Activated T-cell treated with anti-CD3 and anti-CD28 coated beads, Interleukin-2, amount 50 U/mL, for 4 hours (primary cell): ENCODE measurements around the gene KRT73. TPM values are rescaled to one million over a fixed set of nuclear protein-coding genes. Genes with fewer than 3 reads are reported as not detected.

ENCODE experiments used
- ATAC-seq, 2 donors: fragments of 200-7000 bp; cut with Tn5 transposase; one replicate each; pipeline ENCODE4 v1.10.0; 2021
- DNase-seq: peaks from one replicate; pipeline ENCODE4 v3.0.0-alpha.2; 2020
- H3K27me3 Mint-ChIP-seq: one replicate; pipeline ENCODE4 v1.8.0; 2021; ENCODE audit warnings: low read depth, mixed read lengths
- H3K36me3 Mint-ChIP-seq: one replicate; pipeline ENCODE4 v1.8.0; 2022; ENCODE audit warnings: mixed read lengths; ENCODE audit not compliant: insufficient read depth
- H3K4me1 Mint-ChIP-seq: one replicate; pipeline ENCODE4 v1.8.0; 2021; ENCODE audit warnings: low read depth, mixed read lengths
- H3K4me3 Mint-ChIP-seq: one replicate; pipeline ENCODE4 v1.8.0; 2021; ENCODE audit warnings: mild to moderate bottlenecking, moderate library complexity, mixed read lengths
- H3K9me3 Mint-ChIP-seq: one replicate; pipeline ENCODE4 v1.8.0; 2021; ENCODE audit warnings: mixed read lengths
- total RNA-seq, 3 donors: library from RNA; stranded (reverse); gene quantifications; one replicate each; pipeline ENCODE4 v1.2.1, GENCODE V29; 2021

KRT73 gene
- under 1 TPM; 0.16 to 0.23 (median 0.22) TPM for total RNA-seq

DNA sequence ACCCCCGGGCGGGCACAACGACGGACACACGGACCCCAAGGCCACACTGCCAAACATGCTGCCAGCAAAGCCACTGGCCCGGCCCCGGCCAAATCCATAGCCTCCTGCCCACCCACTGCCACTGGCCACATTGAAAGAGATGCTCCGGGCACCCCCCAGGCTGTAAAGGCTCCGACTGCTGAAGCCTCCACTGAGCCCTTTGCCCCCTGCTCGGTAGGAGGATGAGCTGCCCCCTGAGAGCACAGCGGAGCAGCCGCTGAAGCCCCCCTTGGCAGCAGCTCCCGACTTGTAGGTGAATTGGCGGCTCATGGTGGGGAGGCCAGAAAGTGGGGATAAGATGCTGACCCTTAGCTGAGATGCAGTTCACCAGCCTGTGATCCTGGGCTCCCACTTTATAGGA lies at the start of gene KRT73:
Gene KRT73, minus strand, starts transcription at position 344 of the 400 bp plus-strand sequence. Its CDS starts 35 bp downstream, at position 309.
- no peak within 1 kb of the TSS for H3K4me3 Mint-ChIP-seq
- no peaks in the 10 kb centered on the region for H3K9me3 Mint-ChIP-seq
- no peak for DNase-seq
- H3K4me1 Mint-ChIP-seq: peaks cover 67% of the 10 kb centered on the region
- peaks cover 4% of the 10 kb centered on the region for H3K36me3 Mint-ChIP-seq
- no peak for ATAC-seq
- H3K27me3 Mint-ChIP-seq: no peaks in the 10 kb centered on the region

GRCh38 chr12:52667931-52668330 lies 49.6 kb upstream of the KRT73 start:
- no peak for ATAC-seq
- no peaks in the 10 kb centered on the region for H3K9me3 Mint-ChIP-seq

DNA sequence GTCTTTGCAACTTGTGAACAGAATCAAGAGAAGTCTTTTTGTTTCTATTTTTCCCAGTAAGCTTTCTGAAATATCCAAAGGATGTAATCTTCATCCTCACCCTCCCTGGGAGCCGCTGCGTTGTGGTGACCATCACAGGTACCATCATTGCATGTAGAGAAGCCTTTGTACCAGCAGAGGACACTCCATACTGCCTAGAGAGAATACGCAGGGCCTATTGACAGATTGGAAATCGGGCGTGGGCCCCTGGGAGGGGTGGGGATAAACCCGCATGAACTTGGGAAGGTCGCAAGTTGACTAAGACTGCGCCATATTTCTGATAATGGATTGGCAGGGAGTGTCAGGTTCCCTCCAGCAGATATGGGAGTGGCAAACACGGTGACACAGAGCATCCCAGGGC lies 49.1 kb upstream of the KRT73 start:
- H3K36me3 Mint-ChIP-seq: no peaks in the 10 kb centered on the region

More at GRCh38 chr12:52667931-52668330, 49.6 kb upstream of the KRT73 start:
- Mint-ChIP-seq H3K4me3 (no peak overlapping the region), H3K4me1 (no peaks in the 10 kb centered on the region), H3K36me3 (no peaks in the 10 kb centered on the region), H3K27me3 (no peaks in the 10 kb centered on the region)
- DNase-seq: no peak

GRCh38 chr12:52666471-52666870 lies 48.1 kb upstream of the KRT73 start:
- no peak overlapping the region for H3K4me3 Mint-ChIP-seq
- DNase-seq (no peak), ATAC-seq (no peak)
- H3K36me3 Mint-ChIP-seq: no peaks in the 10 kb centered on the region
- no peaks in the 10 kb centered on the region for H3K27me3 Mint-ChIP-seq
- H3K9me3 Mint-ChIP-seq: no peaks in the 10 kb centered on the region
- H3K4me1 Mint-ChIP-seq: peaks cover 10% of the 10 kb centered on the region

More for the DNA sequence above, 49.1 kb upstream of the KRT73 start:
- Mint-ChIP-seq H3K27me3 (no peaks in the 10 kb centered on the region), H3K4me1 (peaks cover 1% of the 10 kb centered on the region), H3K4me3 (no peak overlapping the region), H3K9me3 (no peaks in the 10 kb centered on the region)
- ATAC-seq (no peak), DNase-seq (no peak)

DNA sequence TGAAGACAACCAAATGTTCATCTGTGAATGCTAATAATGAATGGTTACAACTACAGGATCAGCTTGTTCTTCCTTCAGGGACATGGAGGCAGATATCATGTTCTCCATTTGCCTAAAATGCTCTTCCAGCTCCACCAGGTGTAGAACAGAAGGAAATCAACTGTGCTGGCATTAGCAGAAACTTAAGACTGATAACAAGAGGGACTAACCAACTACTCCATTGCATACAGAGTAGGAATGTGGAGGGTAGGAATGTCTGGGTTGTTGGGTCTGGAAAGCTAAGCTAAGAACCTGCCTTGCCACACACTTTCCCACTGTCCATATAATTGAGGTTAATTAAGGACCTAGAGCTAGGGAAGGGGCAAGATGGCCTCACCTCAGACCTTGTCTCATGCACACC lies 45.1 kb upstream of the KRT73 start:
- peaks cover 10% of the 10 kb centered on the region for H3K4me1 Mint-ChIP-seq
- H3K36me3 Mint-ChIP-seq: no peaks in the 10 kb centered on the region
- H3K9me3 Mint-ChIP-seq: no peaks in the 10 kb centered on the region
- ATAC-seq (no peak), DNase-seq (no peak)
- no peaks in the 10 kb centered on the region for H3K27me3 Mint-ChIP-seq
- no peak overlapping the region for H3K4me3 Mint-ChIP-seq

- Mint-ChIP-seq H3K4me3 (no peak overlapping the region), H3K36me3 (no peaks in the 10 kb centered on the region), H3K4me1 (peaks cover 10% of the 10 kb centered on the region), H3K27me3 (no peaks in the 10 kb centered on the region), H3K9me3 (no peaks in the 10 kb centered on the region)
- DNase-seq: no peak
- ATAC-seq: no peak
These were observed 44.5 kb upstream of the KRT73 start for GRCh38 chr12:52662918-52663229.

DNA sequence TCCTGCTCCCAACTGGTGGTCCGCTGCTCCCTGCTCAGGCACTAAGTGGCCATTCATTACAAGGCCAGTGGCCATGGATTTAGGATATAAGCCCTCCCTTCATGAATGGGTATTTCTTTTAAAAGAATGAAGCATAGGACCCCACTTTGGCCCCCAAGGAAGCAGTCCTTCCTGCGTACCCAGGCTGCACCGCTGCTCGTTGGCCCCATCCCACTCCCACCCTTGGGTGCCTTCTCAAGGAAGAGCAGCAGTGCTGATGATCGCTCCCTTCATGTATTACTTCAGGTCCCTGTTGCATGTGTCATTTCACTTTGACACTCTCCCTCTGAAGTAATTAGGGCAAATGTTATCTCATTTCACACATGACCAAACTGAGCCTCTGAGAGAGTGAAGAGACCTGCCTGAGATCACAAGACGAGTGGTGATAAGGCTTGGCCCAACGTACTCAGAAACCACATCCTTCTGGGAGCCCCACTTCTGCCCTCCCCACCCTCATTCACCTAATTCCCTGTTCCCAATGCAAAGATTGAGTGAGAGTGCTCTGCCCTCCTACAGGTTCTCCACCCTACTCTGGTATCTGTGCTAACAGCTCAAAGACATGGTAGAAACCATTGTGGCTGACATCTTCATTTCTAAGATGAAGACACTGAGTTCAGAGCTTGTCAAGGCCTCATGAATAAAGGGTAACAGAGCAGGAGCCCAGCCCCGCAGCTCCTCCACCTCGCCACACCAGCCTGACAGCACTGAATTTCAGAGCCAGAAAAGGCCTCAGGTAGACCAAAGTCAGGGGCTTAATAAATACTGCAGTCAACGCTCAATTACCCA lies 43.9 kb upstream of the KRT73 start:
- no peak overlapping the region for H3K4me3 Mint-ChIP-seq
- H3K27me3 Mint-ChIP-seq: no peaks in the 10 kb centered on the region
- no peaks in the 10 kb centered on the region for H3K9me3 Mint-ChIP-seq
- no peaks in the 10 kb centered on the region for H3K36me3 Mint-ChIP-seq
- DNase-seq: no peak
- no peak for ATAC-seq
- H3K4me1 Mint-ChIP-seq: peaks cover 10% of the 10 kb centered on the region

DNA sequence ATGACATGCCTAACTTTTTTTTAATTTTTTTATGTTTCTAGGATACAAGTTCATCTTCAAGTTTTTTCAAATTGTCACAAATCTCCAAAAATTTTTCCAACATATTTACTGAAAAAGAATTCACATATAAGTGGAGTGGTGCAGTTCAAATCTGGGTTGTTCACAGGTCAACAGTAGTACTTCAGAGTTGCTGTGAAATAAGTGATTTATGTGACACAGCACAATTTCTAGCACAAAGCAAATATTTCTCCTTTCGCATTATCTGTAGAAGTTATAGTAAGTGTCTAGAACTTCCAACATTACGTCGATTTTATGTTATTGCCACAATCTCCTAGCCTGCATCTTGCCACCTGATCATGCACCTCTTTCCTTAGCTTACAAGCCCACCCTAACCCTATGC lies 43.3 kb upstream of the KRT73 start:
- H3K4me1 Mint-ChIP-seq: peaks cover 10% of the 10 kb centered on the region
- H3K9me3 Mint-ChIP-seq: no peaks in the 10 kb centered on the region
- no peak for ATAC-seq
- H3K4me3 Mint-ChIP-seq: no peak overlapping the region
- no peak for DNase-seq
- no peaks in the 10 kb centered on the region for H3K27me3 Mint-ChIP-seq
- H3K36me3 Mint-ChIP-seq: no peaks in the 10 kb centered on the region

- no peaks in the 10 kb centered on the region for H3K27me3 Mint-ChIP-seq
- H3K4me3 Mint-ChIP-seq: no peak overlapping the region
- ATAC-seq (no peak), DNase-seq (no peak)
- peaks cover 10% of the 10 kb centered on the region for H3K4me1 Mint-ChIP-seq
- no peaks in the 10 kb centered on the region for H3K9me3 Mint-ChIP-seq
- H3K36me3 Mint-ChIP-seq: no peaks in the 10 kb centered on the region
These were observed 42.7 kb upstream of the KRT73 start for GRCh38 chr12:52660934-52661499.

GRCh38 chr12:52659951-52660350 lies 41.6 kb upstream of the KRT73 start:
- H3K9me3 Mint-ChIP-seq: no peaks in the 10 kb centered on the region
- no peak overlapping the region for H3K4me3 Mint-ChIP-seq
- no peak for DNase-seq
- no peak for ATAC-seq
- H3K27me3 Mint-ChIP-seq: no peaks in the 10 kb centered on the region
- H3K4me1 Mint-ChIP-seq: peaks cover 10% of the 10 kb centered on the region
- no peaks in the 10 kb centered on the region for H3K36me3 Mint-ChIP-seq

GRCh38 chr12:52659395-52659794 lies 41.0 kb upstream of the KRT73 start:
- H3K4me3 Mint-ChIP-seq: no peak overlapping the region
- no peaks in the 10 kb centered on the region for H3K9me3 Mint-ChIP-seq
- no peaks in the 10 kb centered on the region for H3K36me3 Mint-ChIP-seq
- ATAC-seq (no peak), DNase-seq (no peak)
- H3K4me1 Mint-ChIP-seq: peaks cover 10% of the 10 kb centered on the region
- H3K27me3 Mint-ChIP-seq: no peaks in the 10 kb centered on the region

GRCh38 chr12:52658196-52658595 lies 39.8 kb upstream of the KRT73 start:
- H3K4me3 Mint-ChIP-seq: no peak overlapping the region
- ATAC-seq (no peak), DNase-seq (no peak)
- no peaks in the 10 kb centered on the region for H3K36me3 Mint-ChIP-seq
- H3K9me3 Mint-ChIP-seq: no peaks in the 10 kb centered on the region
- peaks cover 10% of the 10 kb centered on the region for H3K4me1 Mint-ChIP-seq
- no peaks in the 10 kb centered on the region for H3K27me3 Mint-ChIP-seq

DNA sequence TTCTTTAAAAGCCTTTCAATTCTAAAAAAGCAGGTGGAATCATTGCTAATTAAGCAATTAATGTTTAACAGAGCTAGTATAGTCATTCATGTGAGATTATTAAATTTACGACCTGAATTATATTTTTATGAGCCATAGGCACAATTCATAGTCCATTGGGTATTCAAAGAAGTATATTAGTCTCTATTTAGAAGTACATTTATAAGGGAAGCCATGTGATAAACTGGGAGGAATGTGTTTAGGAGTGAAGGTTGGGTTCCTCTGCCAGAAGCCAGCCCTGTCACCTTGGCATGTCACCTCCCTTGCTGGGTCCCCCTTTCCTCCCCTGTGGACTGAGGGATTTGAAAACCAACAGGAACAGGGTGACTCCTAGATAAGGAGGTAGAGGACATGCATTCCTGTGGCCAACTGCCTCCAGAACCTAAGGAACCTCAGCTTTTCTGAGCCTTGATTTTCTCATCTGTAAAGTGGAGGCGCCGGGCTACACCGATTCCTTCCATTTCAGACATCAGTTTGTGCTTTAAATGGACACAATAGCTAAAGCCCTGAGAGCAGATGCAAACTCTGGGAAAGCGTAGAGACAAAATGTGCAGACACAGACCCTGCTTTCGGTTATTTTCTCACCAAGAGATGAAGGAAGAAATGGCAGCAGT lies 39.0 kb upstream of the KRT73 start:
- Mint-ChIP-seq H3K27me3 (no peaks in the 10 kb centered on the region), H3K36me3 (no peaks in the 10 kb centered on the region), H3K4me3 (no peak overlapping the region), H3K4me1 (peaks cover 7% of the 10 kb centered on the region), H3K9me3 (no peaks in the 10 kb centered on the region)
- ATAC-seq (no peak), DNase-seq (no peak)

DNA sequence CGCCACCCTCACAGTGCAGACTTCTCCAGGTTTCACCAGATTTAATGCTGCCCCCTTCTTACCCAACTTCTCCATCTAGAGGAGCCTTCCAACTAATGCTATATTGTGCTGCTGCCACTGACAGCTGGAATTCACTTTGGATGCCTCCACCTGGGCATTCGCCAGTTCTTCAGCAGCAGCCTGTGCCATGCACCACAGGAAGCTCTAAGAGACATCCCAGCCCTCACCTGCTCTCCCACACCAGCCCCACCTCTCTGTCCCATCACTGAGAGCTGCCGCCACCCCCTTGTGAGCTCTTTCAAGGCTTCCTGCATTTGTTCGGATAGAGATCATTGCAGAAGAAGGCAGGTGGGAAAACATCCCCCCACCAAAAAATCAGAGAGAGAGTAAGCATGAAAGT lies 38.3 kb upstream of the KRT73 start:
- H3K4me3 Mint-ChIP-seq: no peak overlapping the region
- no peaks in the 10 kb centered on the region for H3K9me3 Mint-ChIP-seq
- H3K36me3 Mint-ChIP-seq: no peaks in the 10 kb centered on the region
- DNase-seq: no peak
- ATAC-seq: no peak
- H3K4me1 Mint-ChIP-seq: no peaks in the 10 kb centered on the region
- H3K27me3 Mint-ChIP-seq: no peaks in the 10 kb centered on the region

- no peaks in the 10 kb centered on the region for H3K4me1 Mint-ChIP-seq
- no peak overlapping the region for H3K4me3 Mint-ChIP-seq
- H3K36me3 Mint-ChIP-seq: no peaks in the 10 kb centered on the region
- DNase-seq: no peak
- ATAC-seq: no peak
- no peaks in the 10 kb centered on the region for H3K9me3 Mint-ChIP-seq
- no peaks in the 10 kb centered on the region for H3K27me3 Mint-ChIP-seq
These were observed 37.4 kb upstream of the KRT73 start for GRCh38 chr12:52655720-52656124.
